Cortex of kidney (tissue), 1 donor: Measurements from ENCODE around the gene MKKS.

Experiments
- DNase-seq: peaks from one replicate; lab custom pipeline; 2025; lab: John Stamatoyannopoulos, UW

Gene MKKS

DNA sequence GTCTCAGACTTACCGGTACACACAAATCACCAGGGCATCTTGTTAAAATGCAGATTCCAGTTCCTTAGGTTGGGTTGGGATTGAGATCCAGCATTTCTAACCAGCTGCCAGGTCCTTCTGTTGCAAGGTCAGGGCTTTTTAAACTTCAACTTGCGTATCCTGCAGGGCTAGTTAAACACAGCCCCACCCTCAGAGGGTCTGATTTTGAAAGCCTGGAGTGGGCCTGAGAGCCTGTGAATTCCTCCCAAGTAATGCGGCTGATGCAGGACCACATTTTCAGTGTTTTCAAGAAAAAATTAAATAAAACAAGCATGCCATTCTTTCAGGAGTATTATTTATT lies 65.3 kb downstream of the MKKS start:
- DNase-seq, result no peak

DNA sequence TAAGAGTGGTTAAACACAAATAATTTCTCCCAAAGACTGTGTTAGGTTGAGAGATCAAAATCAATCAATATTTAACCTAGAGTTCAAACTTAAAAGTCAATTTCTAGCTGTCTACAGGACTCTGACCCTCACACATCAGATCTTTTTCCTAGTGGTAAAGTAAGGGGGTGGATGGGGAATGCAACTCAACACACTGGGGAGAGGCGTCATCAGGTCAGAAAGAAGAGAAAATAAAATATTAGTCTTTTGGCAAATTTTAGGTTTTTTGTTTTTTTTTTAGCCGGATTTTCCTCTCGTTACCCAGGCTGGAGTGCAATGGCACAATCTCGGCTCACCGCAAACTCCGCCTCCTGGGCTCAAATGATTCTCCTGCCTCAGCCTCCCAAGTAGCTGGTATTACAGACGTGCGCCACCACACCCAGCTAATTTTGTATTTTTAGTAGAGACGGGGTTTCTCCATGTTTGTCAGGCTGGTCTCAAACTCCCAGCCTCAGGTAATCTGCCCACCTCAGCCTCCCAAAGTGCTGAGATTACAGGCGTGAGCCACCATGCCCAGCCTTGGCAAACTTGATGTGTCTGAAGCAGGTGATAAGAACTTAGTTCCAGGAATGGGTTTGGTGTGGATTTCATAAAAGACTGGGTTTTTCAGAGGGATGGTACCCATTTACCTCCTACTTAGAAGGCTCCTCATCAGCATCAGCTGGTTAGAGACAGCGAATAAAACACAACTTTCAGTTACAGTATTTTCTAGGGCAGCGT lies 65.9 kb downstream of the MKKS start:
- DNase-seq, result no peak

DNA sequence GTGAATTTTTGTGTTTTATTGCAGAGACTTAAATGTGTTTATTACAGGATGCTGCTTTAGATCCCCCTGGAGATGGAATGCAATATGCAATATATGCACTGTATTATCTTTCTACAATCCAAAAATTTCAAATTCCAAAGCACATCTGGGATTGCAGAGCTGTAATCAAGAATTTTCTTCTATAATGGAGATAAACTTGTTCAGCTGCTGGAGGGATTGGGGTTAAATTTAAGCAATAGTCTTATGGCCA lies 66.4 kb downstream of the MKKS start:
- no peak for DNase-seq

DNA sequence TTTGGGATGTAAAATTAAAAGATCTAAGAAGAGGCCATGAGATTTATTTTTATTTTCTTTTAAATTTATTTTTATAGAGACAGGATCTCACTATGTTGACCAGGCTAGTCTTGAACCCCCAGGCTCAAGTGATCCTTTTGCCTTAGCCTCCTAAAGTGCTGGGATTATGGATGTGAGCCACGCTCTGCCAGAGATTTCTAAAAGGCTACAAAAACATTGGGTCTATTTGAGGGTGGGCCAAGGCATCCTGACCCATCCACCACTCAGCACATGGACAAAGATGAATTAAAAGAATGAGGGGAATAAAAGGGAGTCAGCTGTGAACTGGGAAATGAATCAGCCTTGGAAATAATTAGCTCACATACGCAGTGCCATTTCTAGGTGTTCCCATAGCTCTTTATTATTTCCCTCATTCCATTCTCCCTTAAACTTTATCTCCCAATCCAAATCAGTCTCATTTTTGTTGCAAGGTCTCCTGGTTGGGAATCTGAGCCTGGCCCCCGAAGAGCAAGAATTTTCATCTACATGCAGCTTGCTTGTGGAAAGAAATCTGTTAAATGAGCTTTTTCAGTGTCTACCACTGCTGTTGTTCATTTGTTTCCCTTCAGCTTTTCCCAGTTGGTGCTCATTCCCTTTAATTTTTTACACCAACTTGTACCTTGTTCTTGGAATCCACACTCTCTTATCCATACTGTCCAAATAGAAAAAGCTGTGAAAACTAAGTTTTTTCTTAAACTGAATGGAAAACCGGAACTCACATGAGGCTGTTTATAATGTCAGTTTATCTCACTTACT lies 66.9 kb downstream of the MKKS start:
- DNase-seq, result no peak

DNA sequence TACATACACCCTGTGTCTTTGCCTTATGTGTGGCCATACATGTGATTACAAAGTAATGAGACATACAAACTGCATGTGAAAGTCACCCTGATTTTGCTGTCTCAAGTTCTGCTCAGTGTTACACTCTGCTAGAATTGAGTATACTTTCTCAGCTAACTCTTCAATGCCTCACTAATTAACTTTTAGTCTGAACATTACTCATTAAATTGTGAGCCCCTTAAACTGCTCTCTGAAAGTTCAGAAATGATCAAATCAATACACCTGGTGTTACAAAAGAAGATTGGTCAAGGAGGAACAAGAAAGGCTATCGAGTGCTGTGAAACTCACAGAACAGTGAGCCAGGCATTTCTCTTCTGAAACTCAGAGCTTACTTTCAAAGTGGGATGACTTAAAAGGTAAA lies 71.3 kb downstream of the MKKS start:
- no peak for DNase-seq

DNA sequence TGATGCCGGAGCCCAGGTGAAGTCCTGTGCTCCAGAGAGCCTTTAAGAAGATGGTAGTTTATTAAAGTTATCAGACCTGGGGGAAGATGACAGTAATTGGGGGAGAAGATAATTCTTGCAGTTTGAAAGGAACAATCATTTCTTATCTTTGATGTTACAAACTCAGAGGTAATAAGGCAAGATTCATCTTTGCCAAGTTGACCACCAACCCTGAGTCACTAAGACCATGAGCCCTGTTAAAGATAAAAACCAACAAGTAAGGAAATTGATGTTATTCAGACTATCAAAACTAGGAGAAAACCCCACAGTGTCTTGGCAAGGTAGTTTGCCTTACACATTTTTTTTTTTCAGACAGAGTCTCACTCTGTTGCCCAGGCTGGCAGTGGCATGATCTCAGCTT lies 73.1 kb downstream of the MKKS start:
- DNase-seq, result no peak

DNA sequence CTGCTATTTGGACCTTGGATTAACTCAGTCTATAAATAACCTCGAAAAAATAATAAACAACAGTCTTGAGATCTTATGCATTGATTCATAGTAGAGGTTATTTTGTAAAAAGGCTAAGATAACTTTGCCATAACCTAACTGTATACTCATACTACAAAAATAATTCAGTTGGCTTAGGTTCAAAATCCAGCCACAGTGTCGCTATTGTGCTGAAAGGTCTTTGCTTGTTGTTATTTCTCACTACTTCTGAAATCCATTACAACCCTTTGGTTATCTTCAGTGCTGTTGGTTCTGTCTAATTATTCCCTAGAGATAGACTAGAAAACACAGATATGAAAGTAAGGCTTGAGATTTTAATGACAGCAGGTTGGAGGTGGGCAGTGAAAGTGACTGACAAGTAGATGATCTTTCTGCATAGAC lies 74.4 kb downstream of the MKKS start:
- DNase-seq, result no peak

DNA sequence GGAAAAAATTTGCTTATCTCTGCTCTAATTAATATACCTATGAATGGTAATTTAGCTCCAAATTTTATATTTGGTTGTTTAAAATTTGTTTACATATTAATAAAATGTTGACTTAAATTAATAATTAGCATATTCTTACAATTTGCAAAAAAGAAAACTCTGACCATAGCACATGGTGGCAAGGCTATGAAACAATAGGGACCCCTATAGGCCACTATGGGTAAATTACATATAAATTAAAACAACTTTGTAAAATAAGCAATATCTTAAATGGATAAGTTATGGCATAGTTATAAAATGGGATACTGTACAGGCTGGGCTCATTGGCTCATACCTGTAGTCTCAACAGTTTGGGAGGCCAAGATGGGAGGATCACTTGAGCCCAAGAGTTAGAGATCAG lies 76.0 kb downstream of the MKKS start:
- no peak for DNase-seq

DNA sequence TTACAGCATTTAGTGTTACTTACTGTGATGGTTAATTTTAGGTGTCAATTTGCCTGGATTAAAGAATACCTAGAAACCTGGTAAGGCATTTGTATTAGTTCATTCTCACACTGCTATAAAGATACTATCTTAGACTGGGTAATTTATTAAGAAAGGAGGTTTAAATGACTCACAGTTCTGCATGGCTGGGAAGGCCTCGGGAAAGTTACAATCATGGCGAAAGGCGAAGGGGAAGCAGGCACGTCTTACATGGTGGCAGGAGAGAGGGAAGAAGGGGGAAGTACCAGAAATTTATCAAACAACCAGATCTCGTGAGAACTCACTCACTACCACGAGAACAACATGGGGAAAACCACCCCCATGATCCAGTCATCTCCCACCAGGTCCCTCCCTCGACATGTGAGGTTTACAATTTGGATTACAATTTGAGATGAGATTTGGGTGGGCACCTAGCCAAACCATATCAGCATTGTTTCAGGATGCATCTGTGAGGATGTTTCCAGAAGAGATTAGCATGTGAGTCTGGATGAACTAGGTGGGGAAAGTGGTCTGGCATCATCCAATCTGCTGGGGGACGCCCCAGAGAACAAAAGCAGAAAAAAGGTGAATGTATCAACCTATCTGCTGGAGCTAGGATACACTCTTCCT lies 76.8 kb downstream of the MKKS start:
- no peak for DNase-seq

DNA sequence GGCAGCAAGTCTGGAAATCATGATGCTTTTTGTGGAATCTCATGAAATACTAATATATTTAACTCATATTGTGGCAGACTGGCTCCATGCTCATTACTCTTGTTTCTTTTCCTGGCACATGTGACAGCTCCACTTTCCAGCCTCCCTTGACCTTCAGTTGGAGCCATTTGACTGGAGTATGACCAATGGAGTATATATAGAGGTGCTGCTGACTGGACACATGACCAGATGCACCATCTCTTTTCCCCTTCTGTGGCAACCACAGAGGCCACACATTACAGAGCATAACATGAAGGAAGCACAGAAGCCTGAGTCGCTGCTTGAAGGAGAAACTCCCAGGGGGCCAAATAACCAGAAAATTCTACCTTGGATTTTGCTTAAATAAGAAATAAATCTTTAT lies 77.4 kb downstream of the MKKS start:
- no peak for DNase-seq

DNA sequence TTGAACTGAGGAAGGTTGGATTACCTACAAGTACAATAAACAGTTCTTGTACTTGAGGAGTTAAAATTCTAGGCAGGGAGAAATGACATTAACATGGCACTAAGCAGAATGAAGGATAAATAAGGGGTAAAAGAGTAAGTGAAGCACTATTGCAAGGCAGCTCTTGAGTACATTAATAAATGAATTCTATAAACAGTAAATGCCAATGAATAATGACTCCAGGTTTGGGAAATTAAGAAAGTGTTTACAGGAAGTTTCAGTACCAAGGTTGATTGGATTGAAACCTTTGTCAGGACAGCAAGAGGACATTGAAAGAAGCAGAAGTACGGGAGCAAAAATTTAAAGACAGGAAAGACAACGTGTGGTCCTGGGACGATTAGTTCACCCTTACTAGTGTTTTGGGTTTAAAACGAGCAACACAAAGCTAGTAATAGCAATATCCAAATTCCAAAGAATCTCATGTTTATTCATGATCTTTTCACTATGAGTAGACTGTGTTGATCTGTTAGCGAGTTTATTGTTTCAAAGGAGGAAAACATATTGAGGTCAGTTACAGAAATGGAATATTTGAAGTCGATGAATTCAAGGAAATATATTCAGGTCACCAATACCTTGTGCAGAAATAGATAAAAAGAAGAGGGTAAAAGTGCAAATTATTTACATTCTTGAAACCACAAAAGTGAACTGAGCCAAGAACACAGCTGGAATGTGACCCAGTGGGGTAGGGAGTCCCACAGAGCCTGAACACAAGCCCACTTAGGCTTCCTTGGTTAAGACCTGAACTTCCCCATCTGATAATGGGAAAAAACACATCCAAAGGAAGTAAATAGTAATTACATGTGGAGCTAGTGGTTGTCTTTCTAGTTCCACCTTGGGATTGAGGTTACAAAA lies 80.8 kb downstream of the MKKS start:
- no peak for DNase-seq
